Activated naive CD4-positive, alpha-beta T cell treated with Interleukin-2 at 50 U/mL for 16 hours (primary cell): ENCODE measurements around the gene TMPRSS9.

Source experiments
- DNase-seq: peaks from one replicate; pipeline ENCODE4 v3.0.0-alpha.2; 2020

Gene TMPRSS9

DNA sequence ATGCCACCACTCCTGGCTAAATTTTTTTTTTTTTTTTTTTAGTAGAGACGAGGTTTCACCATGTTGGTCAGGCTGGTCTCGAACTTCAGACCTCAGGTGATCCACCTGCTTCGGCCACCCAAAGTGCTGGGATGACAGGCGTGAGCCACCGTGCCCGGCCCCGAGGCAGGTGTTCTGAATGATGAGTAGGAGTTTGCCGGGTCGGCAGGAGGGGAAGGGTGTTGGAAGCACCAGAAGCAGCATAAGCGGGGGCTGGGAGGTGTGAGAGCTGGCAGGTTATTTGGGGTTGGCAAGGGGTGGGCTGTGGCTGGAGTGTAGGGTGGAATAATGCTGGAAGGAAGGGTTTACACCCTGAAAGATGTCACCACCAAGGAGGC is 29.8 kb upstream of the TMPRSS9 start:
- no peak for DNase-seq

DNA sequence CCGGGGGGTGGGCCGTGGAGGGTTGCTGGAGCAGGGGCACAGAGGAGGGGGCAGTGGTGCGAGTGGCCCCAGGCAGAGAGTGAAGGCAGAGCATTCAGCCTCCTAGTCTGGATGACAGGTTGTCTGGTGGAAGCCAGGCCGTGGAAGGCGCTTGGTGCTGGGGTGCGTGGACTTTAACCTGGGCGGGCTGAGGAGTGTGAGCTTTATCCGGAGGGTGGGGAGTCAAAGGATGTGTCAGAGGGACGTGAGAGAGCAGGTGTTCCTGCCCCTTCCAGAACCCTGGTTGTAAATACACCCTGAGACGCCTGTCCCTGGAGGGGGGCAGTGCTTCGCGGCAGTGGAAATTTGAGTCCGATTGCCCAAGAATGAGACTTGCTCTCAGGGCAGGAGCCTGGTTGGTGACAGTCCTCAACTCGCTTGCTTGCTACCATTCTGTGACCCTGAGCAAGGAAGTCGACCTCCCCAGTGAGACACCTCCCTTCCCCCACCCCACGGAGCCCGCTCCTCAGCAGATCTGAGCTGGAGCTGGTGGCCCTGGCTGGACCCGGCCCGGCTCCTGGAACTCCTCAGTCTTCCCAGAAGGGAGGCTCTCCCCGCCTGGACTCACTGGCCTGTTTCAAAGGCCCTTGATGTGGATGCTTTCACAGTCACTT is 29.3 kb upstream of the TMPRSS9 start:
- DNase-seq: no peak

DNA sequence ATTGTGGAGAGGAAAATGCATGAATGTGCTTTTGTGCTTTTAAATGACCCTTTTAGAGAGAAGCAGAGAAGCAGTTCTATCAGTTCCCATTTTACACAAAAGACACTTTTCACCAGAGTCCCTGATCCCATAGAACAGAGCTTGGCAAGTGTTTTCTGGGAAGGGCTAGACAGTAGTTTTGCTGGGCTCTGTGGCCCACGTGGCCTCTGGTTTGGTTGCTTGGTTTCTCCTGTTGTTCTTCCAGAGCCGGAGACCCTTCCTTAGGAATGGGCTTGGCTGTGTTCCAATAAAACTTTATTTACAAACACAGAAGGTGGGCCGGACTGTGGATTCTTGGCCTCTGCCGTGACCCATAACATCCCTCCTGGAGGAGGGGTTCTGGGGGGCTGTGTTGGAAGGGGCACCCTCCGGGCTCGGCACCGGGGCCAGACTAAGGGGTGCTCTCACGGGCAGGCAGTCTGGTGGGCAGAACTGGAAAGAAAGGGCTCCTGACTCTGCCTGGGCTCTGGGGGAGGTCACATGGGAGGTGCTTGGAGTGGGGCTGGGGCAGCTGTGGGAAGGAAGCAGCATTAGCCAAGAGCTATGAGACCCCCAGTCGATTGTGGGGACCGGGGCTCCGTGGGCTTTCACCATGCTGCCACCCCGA is 28.3 kb upstream of the TMPRSS9 start:
- DNase-seq: no peak

DNA sequence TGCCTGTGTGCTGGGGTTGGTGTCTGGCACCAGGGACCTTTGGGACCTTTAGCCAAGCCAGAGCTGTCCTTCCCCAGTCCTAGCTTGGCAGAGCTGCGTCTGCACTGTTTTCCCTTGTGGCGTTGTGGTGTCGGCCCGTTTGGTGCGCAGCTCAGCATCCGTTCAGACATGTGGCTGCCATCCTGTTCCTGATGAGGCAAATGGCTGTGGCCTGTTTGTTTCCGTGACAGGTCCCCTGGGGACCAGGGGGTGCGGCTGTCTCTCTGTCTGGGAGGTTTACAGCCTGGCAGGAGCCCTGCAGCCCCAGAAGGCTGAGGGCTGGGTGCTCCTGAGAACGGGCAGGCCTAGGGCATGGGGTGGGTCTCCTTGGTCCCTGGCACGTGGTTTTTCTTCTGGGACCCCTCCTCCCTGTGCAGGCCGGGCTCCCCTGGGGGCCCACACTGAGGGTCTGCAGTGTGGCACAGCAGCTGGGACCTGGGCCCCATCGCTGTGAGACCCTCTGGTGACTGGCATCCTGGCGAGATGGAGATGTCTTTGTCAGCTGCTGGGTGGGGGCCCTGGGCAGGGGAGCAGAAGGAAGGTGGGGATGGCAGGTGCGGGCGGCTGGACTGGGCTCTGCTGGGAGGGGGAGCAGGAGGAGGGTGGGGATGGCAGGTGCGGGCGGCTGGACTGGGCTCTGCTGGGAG is 27.6 kb upstream of the TMPRSS9 start:
- DNase-seq: no peak

DNA sequence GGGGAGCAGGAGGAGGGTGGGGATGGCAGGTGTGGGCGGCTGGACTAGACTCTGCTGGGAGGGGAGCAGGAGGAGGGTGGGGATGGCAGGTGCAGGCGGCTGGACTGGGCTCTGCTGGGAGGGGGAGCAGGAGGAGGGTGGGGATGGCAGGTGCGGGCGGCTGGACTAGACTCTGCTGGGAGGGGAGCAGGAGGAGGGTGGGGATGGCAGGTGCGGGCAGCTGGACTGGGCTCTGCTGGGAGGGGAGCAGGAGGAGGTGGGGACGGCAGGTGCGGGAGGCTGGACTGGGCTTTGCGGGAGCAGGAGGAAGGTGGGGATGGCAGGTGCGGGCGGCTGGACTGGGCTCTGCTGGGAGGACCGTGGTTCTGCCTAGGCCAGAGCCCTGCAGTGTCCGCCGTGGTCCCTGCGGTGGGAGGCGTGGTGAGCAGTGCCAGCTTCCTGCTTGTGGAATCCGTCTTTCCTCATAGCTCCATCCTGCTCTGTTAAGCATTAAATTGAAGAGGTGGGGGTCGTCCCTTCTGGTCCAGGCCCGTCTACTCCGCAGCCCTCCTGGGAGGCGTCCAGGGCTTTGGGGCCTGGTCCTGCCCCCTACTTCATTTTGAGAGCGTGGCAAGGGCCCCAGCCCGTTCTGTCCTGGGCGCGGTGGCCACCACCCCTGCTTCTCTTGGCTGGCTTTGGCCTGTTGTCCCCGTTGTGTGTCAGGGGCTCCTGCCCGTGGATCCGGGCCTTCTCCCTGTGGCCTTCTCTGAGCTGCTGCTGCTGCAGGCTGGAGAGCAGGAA is 26.8 kb upstream of the TMPRSS9 start:
- no peak for DNase-seq

DNA sequence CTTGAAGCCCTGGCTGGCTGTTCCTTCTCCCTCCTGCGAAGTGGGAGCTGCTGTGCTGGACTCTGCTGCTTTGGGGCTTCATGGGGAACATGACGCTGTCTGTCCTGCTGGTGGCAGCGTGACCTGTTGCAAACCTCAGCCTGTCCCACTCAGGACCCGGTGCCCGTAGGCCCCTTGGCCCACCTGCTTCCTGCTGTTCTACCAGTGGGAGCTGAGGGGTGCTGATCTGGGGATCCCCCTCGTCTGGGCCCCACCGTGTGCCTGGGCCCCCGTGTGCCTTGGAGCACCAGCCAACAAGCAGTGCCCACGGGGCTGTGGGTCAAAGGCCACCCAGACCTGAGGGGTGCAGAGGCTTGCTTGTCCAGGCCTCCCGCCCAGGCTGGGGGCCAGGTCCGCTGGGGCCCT is 26.3 kb upstream of the TMPRSS9 start:
- no peak for DNase-seq

DNA sequence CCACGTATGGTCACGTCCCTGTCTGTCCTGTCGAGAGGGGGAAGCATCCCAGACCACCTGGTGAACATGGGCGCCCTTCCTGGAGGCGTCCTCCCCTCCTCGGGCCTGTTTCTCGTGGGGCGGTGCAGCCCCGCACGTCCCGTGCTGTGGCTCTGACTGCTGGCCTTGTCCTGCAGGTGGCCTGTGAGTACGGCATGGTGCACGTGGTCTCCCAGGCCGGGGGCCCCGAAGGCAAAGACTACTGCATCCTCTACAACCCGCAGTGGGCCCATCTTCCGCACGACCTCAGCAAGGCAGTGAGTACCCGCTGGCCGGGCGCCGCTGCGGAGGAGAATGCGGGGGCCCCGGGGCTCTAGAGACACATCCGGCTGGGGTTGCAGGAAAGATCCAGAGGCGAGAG is 25.6 kb upstream of the TMPRSS9 start:
- DNase-seq: no peak

DNA sequence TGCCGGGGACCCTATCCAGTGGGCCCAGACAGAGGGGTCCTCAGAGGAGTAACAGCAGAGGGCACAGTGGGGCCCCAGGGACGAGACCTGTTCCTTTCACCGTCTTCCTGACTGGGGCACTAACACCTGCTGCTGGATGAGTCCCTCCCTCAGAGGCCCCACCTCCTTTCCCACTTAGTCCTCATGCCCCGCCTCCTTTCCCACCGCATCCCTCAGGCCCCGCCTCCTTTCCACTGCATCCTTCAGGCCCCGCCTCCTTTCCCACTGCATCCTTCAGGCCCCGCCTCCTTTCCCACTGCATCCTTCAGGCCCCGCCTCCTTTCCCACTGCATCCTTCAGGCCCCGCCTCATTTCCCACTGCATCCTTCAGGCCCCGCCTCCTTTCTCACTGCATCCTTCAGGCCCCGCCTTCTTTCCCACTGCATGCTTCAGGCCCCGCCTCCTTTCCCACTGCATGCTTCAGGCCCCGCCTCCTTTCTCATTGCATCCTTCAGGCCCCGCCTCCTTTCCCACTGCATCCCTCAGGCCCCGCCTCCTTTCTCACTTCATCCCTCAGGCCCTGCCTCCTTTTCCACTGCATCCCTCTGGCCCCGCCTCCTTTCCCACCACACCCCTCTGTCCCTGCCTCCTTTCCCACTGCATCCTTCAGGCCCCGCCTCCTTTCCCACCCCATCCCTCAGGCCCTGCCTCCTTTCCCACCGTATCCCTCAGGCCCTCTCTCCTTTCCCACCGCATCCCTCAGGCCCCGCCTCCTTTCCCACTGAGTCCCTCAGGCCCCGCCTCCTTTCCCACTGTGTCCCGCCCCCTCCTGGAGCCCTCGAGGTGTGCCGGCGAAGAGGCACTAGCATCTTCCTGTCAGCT is 24.8 kb upstream of the TMPRSS9 start:
- no peak for DNase-seq

DNA sequence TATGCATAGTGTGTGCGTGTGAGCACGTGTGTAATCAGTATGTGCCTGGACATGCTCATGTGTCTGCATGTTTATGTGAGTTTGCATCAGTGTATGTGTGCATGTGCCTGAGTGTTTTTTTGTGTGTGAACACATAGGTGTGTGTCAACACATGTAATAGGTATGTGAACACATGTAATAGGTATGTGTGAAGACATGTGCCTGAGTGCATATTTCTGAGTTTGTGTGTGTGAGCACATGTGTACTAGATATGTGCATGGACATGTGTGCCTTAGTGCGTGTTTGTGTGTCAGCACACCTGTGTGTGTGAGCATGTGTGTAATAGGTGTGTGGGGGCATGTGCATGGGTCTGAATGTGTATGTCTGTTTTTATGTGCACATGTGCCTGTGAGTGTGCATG is 24.2 kb upstream of the TMPRSS9 start:
- no peak for DNase-seq

DNA sequence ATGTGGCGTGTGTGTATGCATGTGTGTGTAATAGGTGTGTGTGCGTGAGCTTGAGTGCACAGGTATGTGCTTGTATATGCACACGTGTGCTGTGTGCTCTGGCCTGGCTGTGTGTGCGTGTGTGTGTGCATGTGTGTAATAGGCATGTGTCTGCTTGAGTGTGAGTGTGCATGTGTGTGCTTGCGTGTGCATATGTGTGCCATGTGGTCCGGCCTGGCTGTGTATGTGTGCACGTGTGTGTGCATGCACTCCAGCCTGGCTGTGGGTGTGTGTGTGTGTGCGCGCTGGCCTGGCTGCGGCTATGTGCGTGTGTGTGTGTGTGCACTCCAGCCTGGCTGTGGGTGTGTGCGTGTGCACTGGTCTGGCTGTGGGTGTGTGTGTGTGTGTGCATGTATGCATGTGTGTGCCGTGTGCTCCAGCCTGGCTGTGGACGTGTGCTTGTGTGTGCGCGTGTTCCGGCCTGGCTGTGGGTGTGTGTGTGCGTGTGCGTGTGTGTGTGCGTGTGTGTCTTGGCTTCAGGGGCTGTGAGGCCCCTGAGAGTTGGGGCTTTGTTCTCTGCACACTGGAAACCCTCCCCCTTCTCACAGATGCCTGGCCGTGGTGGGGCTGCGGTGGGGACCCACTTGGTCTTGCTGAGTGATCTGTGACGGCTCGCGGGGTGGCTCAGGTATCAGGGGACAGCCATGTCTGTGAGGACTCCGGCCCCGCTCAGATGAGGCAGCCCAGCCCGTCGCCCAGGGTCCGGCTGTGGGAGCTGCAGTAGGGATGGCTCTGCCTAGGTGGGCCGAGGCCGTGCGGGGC is 23.3 kb upstream of the TMPRSS9 start:
- DNase-seq: no peak

DNA sequence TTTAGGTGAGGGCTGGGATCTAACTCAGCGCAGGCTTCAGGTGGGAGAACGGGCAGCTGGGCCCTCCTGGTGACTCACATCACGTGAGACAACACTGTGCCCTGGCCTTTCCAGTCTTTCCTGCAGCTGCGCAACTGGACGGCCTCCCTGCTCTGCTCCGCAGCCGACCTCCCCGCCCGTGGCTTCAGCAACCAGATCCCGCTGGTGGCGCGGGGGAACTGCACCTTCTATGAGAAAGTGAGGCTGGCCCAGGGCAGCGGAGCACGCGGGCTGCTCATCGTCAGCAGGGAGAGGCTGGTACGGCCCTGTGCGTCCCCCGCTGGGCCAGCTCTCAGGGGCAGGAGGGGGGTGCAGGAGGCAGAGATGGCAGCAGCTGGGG is 22.7 kb upstream of the TMPRSS9 start:
- no peak for DNase-seq

DNA sequence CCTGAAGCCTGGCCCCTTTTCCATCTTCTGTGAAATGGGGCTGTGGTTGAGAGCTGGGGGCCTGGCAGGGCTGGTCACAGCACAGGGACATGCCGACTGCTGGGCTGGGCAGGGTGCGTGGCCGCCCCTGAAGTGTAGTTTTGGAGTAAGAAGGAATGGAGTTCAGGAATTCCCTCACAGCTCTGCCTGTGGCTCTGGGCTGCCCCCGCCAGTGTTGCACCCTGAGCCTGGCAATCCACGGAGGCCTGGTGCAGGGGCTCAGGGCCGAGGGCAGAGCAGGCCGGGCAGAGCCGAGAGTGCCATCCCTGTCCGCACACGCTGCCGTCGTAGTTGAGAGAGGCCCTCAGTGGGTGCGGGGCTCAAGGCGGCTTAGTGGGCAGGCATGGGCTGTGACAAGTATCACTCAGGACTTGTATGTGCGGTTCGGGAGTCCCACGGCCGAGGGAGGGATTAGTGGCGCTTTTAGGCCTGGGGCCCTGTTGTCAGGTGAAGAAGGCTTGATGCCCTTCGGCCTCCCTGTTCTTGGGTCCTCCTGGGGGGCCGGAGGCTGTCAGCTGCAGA is 21.9 kb upstream of the TMPRSS9 start:
- DNase-seq: no peak

DNA sequence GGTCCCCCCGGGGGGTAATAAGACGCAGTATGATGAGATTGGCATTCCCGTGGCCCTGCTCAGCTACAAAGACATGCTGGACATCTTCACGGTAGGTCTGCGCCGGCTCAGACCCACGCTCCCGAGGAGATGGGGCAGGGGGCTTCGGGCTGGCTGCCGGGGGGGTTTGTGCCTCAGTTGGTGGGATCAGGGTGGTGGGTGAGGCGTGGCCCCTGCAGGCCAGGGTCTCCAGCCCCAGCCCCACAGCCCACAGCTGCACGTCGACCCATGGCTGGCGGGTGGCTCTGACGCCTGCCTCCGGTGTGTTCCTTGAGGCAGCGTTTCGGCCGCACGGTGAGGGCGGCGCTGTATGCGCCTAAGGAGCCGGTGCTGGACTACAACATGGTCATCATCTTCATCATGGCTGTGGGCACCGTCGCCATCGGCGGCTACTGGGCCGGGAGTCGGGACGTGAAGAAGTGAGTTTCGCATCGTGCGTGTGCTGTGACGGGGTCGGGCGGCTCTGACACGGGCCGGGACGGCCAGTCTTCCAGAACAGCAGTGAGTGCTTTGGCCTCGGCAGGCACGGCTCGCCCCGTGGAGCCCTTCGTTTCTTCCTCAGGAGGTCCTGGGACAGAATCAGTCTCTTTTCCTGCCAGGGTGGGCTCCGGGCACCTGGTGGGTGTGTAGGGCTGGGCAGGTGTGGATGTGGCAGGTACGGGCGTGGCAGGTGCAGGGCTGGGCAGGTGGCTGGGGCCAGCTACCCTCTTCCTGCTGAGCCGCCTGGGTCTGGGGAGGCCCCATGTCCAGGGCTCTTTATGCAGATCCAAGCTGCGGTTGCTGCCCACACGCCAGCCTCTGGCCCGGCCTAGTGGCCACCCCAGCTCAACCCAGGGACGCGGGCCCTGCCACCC is 21.1 kb upstream of the TMPRSS9 start:
- DNase-seq: no peak

DNA sequence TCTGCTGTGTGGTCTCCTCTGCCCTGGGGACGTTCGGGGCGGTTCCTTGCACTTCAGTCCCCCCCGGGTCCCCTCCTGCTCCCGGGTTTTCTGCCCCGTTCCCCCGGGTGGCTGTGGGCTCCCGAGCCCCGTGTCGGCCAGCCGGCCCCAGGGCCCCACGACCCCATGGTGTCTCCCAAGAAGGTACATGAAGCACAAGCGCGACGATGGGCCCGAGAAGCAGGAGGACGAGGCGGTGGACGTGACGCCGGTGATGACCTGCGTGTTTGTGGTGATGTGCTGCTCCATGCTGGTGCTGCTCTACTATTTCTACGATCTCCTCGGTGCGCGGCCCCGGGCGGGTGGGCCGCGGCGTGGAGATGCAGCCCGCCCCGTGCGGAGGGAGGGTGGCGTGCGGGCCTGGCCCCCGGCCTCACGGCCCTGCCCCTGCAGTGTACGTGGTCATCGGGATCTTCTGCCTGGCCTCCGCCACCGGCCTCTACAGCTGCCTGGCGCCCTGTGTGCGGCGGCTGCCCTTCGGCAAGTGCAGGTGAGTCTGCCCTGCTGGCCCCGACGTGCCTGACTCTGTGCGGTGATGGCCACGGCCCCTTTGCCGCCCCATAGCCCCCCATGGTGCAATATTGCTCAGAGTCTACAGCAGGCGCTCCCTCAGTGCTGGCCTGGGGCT is 20.3 kb upstream of the TMPRSS9 start:
- DNase-seq: no peak

DNA sequence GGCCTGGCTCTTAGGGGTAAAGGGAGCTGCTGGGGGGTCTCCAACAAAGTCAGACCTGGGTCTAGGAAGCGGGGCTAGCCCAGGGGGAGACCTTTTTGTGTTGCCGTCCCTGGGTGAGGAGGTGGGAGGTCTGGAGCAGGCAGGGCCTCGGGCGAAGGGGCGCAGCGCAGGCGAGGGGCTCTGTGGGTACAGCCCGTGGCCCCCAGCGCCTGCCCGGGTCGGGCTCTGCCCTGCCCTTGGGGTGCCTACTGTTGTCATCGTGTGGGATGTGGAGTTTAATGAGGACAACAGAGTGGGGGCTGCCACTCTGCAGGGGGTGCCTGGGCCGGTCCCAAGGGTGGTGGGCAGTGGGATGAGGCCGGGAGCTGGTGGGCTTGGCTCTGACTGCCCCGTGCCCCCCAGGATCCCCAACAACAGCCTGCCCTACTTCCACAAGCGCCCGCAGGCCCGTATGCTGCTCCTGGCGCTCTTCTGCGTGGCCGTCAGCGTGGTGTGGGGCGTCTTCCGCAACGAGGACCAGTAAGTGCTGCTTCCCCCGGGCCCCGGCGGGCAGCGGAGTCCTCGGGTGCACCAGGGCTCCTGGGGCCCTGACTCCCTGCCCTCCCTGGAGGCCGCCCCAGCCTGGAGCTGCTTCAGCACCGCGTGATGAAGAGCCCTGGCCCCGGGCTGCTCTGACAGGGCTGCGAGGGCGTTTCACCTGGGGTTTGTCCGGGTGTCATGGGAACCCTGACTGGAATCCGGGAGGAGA is 19.4 kb upstream of the TMPRSS9 start:
- no peak for DNase-seq

DNA sequence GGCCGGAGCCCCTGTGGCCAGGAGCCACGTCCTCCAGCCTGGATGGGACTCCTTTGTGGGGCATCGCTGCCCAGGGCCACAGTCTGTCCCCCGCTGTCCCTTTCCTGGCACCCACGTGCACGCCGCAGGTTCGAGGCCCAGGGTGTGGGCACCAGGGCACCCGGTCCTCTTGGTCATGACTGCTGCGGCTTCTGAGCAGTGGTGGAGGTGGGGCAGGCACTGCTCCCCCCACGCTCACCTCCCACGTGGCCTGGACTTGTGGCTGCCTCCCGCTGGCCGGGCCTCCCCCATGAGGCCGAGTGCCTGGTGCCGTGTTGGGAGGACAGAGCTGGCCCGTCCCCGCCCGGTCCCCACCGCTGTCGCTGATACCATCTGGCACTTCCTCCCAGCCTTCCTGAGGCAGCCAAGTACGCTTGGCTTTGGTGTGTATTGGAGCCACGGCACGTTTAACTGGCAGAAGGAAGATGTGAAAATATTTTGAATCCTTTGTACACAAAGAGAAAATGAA is 18.8 kb upstream of the TMPRSS9 start:
- no peak for DNase-seq

DNA sequence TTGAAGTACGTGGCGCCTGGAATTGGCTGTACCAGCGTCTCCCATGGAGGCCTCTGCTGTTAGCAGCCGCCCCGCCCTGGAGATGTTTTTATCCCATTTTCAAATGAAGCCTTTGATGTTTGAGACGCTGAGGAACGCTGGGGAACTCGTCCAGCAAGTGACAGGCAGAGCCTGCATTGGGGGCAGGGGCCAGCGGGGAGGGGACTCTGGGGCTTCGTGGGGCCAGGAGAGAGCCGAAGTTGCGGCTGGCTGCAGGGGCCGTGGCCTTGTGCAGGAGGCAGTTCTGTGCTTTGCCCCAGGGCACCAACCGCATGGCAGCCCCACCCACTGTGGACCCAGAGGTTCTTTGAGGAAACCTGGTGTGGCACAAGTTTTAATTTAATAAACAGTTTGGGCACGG is 18.1 kb upstream of the TMPRSS9 start:
- DNase-seq: no peak

DNA sequence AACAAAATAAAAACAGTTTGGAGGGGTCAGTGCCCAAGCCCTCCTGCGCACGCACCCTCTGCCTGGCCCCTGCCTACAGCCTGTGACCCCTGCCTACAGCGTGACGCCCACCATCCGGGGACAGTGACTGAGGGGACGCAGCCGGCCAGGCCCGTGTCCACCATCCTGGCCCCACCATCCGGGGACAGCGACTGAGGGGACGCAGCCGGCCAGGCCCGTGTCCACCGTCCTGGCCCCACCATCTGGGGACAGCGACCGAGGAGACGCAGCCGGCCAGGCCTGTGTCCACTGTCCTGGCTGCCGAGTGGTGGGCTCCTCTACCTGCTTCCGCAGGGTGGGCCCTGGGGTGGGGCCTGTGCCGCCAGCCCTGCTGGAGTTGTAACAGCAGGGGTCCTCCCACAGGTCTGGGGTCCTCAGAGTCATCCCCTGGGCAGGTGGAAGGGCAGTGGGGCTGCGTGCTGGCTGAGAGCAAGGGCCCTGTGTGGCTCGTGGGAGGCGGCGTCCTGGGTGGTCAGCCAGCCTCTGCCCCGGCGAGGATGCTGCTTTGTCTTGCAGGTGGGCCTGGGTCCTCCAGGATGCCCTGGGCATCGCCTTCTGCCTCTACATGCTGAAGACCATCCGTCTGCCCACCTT is 17.3 kb upstream of the TMPRSS9 start:
- DNase-seq: no peak
